ENCODE measurements around the gene TRAF2.

- no peak for TF ChIP-seq POLR2AphosphoS5 (IDR thresholded peaks at IDR 0.05; ENCODE audit: insufficient read depth, low read depth, low read length)
- TF ChIP-seq CTCF (IDR thresholded peaks at IDR 0.05; ENCODE audit: extremely low read depth in 1 of 2, insufficient read depth in 1 of 2, low read depth in 1 of 2, low read length in 2 of 2) = no peak
- TF ChIP-seq FOS (IDR thresholded peaks at IDR 0.05; ENCODE audit: borderline replicate concordance, insufficient read depth, low read length) = no peak
- TF ChIP-seq GATA2 (IDR thresholded peaks at IDR 0.05; ENCODE audit: insufficient read depth, insufficient read length, low read depth, low read length) = no peak
Observed at GRCh38 chr9:136847088-136847825, 39.1 kb upstream of the TRAF2 start.
